Cardiac fibroblast (primary cell): Measurements from ENCODE around the gene IBSP.

Experiments
- DNase-seq, 2 donors: peaks; one replicate each; pipeline versions ENCODE4 v3.0.0 to v3.0.0-alpha.2; 2010; ENCODE audit warnings: low read depth in 2 of 2
- H3K4me3 ChIP-seq, 2 donors: replicated peaks in 1 of 2; 1 replicate in 1 of 2; 2 replicates in 1 of 2; pipeline ENCODE4 v1.5.1; 2011; ENCODE audit warnings: low read depth in 2 of 2, low read length in 2 of 2, mild to moderate bottlenecking in 2 of 2, moderate library complexity in 1 of 2
- TF ChIP-seq, protein P1 (sequence below): IDR thresholded peaks from one replicate; pipeline ENCODE4 v1.5.1; 2011; ENCODE audit warnings: low read depth, mild to moderate bottlenecking, low read length, inconsistent platforms

Gene IBSP

DNA sequence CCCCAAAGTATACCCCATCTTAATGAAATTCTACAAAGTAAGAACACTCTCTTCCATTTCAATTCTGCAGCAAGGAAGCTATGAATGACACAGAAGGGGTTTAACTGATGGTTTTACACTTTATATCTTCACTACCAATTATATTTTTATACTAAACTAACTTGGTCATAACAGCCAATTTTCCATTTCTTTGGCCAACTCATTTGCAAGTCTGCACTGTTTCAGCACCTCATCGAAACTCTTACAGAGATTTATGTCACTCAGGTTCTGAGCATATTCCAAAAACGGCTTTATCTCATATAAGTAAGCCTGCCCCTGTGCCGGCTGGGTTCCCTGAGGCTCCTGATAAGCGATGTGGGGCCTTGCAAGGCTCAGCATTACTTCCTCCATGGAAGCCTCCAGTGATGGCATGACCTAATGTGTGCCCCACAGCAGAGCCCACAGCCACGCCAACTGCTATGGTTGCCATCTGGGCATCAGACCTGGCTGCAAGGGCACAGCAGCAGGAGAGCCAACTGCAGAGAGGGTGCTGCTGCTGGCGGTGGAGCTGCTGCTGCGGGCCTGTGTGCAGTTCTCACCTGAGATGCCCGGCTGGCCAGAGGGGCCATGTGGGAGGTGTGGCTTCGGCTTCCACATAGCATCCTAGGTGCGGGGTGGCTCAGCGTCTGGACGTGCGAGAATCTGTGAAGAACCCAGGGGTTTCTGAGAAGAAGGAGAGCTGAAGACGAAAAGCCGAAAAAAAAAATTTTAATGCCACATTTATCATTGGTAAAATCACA lies 13.4 kb upstream of the IBSP start:
- TF ChIP-seq, protein P1, sequence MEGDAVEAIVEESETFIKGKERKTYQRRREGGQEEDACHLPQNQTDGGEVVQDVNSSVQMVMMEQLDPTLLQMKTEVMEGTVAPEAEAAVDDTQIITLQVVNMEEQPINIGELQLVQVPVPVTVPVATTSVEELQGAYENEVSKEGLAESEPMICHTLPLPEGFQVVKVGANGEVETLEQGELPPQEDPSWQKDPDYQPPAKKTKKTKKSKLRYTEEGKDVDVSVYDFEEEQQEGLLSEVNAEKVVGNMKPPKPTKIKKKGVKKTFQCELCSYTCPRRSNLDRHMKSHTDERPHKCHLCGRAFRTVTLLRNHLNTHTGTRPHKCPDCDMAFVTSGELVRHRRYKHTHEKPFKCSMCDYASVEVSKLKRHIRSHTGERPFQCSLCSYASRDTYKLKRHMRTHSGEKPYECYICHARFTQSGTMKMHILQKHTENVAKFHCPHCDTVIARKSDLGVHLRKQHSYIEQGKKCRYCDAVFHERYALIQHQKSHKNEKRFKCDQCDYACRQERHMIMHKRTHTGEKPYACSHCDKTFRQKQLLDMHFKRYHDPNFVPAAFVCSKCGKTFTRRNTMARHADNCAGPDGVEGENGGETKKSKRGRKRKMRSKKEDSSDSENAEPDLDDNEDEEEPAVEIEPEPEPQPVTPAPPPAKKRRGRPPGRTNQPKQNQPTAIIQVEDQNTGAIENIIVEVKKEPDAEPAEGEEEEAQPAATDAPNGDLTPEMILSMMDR = no peak
- no peak for DNase-seq
- H3K4me3 ChIP-seq = no peak overlapping the region

DNA sequence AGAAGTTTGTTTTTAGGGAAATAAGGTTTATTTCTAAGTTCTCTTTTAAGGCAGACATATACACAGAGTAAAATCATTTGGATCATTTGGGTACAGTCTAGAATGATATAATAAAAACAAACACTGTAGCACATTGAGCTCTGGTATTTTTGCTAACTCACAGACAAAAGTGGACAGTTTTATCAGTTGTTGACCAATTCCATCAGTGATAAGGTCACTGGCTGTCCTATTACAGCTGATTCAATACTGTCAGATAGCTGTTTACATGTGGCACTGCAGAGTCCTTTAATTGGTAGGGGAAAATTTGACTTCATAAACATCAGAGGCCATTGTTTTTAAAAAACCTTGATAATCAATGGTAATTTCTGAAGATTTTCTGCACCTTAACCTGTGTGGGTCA lies 3.5 kb downstream of the IBSP start:
- TF ChIP-seq, protein P1 = no peak
- no peak for DNase-seq

DNA sequence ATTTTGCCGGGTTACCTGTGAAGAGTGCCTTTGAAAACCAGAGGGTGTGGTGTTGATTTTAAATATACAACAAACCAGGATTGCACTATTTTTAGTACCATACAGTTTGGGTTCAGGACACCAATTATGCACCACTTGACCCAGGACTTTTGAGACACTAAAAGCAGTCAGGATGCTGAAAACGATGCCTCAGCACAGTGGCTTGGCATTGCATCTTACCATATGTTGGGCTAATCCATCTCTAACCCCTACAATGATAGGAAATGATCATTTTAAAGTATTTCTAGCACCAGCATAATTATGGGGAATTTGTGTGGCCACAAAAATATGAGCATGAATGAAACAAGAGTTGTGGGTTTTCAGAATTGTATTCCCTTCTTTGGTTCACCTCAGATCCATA lies 4.1 kb downstream of the IBSP start:
- no peak for DNase-seq
- TF ChIP-seq, protein P1 = no peak
- H3K4me3 ChIP-seq = no peak overlapping the region

More for the DNA sequence above, 3.5 kb downstream of the IBSP start:
- H3K4me3 ChIP-seq = no peak overlapping the region

DNA sequence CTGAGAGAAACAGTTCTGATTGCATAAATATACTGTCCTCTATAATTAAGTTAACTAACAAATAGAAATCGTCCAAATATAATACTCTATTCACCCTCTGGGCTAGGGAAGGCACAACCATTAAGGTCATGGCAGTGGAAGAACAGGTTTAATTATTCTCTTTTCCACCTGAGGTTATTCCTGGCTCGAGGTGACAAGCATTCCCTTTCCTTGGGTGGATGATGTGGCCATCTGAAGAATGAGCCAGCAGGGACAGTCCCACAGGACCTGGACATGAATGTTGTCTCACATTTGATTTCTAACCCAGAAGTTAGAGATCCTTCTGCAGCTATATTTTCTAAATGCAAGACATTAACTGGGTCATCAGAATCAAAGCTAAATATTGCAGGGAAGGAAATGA lies 5.5 kb downstream of the IBSP start:
- H3K4me3 ChIP-seq = no peak overlapping the region
- TF ChIP-seq, protein P1 = no peak
- no peak for DNase-seq

DNA sequence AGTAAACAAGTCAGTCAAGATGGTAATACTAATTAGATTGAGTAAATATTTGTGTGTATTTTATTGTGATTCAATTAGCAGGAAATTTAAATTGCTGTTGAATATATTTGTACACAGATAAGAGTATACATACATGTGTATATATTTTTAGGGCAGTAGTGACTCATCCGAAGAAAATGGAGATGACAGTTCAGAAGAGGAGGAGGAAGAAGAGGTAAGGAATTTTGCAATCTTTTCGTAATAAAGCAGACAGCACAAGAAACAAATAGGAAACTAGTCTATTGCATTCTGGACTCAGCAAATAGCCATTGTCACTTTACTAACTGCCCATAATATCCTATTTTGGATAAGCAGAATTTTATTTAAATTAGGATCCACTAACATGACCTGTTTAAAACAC lies 6.6 kb downstream of the IBSP start:
- peak; percentile 5 to 66 for DNase-seq
- TF ChIP-seq, protein P1 = no peak
- H3K4me3 ChIP-seq = no peak overlapping the region

DNA sequence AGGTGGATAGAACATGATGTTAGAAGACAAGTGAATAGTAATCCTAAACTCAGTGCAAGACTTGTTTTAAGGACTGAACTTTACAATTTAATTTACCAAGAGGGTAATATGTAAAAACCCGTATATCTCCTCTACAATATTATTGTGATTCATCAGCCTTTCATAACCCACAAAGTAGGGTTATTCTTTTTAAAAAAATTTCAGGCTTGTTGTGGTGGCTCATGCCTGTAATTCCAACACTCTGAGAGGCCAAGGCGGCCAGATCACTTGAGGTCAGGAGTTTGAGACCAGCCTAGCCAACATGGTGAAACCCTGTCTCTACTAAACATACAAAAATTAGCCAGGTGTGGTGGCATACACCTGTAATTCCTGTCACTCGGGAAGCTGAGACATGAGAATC lies 7.2 kb downstream of the IBSP start:
- no peak overlapping the region for H3K4me3 ChIP-seq
- TF ChIP-seq, protein P1 = no peak
- peak in 1 of 2 donors; percentile 76 for DNase-seq

DNA sequence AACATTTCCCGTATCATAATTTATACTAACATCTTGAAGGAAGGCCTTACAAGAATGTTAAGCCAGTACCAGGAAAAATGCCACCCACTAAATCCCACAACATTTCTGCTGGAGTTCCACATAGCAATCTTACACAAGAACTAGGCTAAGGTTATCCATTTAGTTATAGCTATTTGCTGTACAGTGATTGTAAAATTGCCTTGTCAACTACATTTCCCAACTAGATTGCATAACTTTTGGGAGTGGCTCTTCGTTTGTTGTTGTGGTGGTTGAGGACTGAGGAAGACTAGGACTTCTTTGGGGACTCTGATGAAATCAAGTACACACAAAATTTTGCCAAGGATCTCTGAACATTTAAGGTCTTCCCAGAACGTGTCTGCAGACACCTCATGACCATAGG lies 8.0 kb downstream of the IBSP start:
- TF ChIP-seq, protein P1 = no peak
- H3K4me3 ChIP-seq = no peak overlapping the region
- DNase-seq = peak; percentile 8 to 52
